Hippocampal formation (tissue), 2 donors: Measurements from ENCODE around the gene EXOC1L.

Experiments used
- DNase-seq, 2 donors: peaks; one replicate each; lab custom pipeline; 2025; lab: John Stamatoyannopoulos, UW

Gene EXOC1L

GRCh38 chr4:55819634-55820033, at the start of gene EXOC1L:
Gene EXOC1L, plus strand, starts transcription at chr4:55819790. Its CDS starts 237 bp downstream, at chr4:55820027.
- DNase-seq = no peak

DNA sequence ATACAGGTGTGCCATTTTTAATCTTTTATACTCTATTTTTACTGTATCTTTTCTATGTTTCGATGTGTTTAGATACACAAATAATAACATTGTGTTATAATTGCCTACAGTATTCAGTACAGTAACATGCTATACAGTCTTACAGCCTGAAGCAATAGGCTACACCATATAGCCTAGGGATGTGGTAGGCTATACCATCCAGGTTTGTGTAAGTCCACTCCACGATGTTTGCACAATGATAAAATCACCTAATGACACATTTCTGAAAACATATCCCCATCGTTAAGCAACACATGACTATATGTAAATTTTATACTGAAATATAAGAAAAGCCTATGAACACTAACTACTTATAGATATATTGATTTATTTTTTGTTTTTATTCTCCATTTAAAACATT, 48.9 kb upstream of the EXOC1L start:
- DNase-seq = no peak

- no peak for DNase-seq
Measured at GRCh38 chr4:55781341-55781740, 38.2 kb upstream of the EXOC1L start.

DNA sequence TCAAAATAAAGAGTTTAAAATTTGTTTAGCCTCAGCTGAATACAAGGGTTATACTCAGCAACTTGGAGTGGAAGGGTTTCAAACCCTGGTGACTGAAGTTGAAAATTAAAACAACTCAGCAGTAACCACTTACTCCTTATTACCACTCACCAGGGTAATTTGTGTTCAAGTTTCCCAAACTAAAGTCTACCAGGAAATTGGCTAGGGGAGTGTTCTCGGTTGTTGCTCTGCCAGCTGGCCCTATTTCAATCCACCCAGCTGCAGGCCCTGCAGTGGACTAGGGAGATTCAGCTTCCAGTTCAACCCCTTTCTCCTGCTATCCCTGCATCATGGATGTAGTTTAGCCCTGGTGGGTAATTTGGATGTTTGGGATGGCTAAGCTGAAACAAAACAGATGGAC, 37.8 kb upstream of the EXOC1L start:
- no peak for DNase-seq

GRCh38 chr4:55783584-55783983, 36.0 kb upstream of the EXOC1L start:
- no peak for DNase-seq

GRCh38 chr4:55784747-55785146, 34.8 kb upstream of the EXOC1L start:
- DNase-seq = no peak

DNA sequence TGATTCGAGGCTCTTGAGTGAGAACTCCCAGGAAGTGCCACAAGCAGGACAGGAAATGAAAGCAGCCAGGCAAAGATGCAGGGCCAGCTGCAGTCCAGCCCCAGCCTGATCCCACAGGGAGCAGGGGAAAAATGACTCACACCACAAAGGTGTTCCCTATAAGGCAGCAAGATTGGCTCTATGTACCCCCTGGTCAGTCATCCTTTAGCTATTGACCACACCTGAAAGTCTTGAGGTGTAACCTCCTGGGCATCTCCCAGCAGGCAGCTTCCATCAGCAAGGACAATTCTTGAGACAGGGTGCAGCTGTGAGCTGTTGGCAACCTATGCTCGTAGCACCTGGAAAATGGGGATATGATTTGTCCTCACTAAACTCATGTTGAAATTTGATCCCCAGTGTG, 27.9 kb upstream of the EXOC1L start:
- no peak for DNase-seq

GRCh38 chr4:55793479-55793878, 26.1 kb upstream of the EXOC1L start:
- no peak for DNase-seq

DNA sequence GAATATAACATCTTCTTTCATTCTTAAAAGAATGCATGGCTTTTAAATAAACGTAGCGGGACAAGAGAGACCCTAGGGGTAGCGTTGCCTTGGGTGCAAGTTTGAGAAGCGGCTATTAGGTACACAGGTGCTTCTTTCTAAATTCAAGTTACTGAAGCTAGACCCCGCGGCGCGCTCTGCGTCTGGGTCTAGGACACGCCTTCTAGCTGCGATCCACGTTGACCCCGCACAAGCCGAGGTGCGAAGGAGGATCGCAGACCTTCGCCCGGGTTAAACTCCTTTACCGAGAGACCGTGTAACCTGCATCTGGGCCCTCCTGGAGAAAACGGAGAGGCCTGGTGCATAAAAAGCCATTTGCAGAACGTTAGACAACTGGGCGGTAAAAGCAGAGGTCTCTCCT, 25.5 kb upstream of the EXOC1L start:
- no peak for DNase-seq

GRCh38 chr4:55795341-55795740, 24.2 kb upstream of the EXOC1L start:
- no peak for DNase-seq

DNA sequence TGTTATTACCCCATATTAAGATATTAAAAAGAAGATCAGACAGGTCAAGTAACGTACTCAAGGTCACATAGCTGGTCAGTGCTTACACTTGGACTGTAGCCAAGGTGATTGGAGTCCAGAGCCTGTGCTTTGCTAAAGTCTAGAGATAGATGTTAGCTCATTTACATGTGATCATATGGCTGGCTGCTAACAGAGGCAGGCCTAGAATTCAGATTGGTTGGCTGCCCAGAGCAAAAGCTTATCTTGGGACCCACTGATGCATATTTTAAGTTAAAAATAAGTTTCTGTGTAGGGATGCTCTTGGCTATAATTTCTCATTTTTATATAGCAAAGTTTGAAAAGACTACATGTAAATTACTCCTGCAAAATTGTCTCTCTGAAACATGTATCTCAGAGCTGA, 18.1 kb upstream of the EXOC1L start:
- DNase-seq = no peak

DNA sequence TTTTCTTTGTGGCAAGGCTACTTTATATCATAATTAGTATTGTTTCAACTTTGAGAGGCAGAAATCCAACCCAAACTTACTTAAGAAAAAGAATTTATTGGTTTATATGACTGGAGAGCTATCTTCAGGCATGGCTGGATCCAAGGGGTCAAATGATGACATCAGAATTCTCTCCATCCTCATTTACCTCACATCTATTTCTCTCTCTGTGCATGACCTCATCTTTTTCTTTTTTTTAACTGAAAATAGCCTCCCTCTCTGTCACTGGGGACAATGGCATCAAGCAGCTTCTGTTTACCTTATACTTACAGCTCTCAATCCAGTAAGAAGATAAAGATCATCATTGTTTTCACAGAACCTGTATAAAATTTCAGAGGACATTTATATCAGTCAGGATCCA, 12.0 kb upstream of the EXOC1L start:
- DNase-seq = no peak

GRCh38 chr4:55808186-55808585, 11.4 kb upstream of the EXOC1L start:
- DNase-seq = no peak

- no peak for DNase-seq
Measured at GRCh38 chr4:55808632-55809031, 11.0 kb upstream of the EXOC1L start.

GRCh38 chr4:55817691-55818090, 1.9 kb upstream of the EXOC1L start:
- no peak for DNase-seq

DNA sequence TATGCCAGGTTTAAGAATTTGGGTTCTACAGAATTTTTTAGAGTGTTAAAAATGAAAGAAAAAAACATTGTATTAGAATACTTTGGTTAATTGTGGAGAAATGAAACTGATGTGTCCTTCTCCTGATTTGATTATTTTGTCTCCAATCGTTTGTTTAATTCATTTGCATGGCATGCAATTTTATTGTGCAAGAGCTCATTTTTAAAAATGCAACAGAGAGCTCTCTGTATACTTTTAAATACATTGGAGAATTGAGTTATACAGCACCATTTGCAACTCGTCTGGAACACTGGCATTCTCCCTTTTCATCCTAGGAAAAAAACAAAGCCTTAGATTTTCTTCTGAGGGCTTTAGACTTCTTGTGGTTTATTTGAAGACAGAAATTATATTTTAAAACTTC, 689 bp downstream of the EXOC1L start:
- no peak for DNase-seq

DNA sequence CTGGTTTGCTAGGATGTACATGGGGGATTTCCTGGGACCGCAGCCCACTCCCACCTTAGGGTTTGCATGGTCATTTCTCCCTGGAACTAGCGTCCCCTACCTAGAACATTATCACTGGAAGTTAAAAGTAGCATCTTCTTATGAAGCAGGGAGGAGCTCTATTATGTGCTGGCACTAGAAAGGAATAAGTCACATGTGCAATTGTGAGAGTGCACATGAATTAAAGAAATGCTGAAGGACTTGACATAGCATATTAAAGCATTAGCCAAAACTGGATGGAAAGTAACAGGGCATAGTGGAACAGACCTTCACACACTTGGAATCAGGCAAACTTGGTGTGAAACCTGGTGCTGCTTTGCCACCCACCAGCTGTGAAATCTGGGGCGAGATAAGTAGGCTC, 2.7 kb downstream of the EXOC1L start:
- no peak for DNase-seq

- no peak for DNase-seq
Measured at GRCh38 chr4:55824865-55825264, 5.3 kb downstream of the EXOC1L start.

- no peak for DNase-seq
Measured at GRCh38 chr4:55826986-55827385, 7.4 kb downstream of the EXOC1L start.

DNA sequence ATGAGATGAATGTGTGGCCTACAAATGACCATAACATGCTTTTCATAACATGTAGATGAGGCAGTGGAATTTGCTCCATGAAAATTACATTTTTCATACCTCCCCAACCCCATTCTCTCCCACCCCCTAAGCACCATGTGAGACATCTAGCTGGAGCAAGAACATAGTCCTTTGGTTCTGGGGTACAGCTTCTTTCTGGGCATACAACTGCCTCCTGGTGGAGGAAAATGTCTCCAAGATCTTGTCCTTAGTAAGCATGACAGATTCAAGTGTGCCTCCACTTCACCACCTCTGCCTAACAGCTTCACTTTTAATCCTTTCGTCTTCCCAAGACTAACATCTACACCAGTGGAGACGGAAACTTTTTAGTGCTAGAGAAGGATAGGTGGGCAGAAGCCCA, 8.0 kb downstream of the EXOC1L start:
- no peak for DNase-seq

DNA sequence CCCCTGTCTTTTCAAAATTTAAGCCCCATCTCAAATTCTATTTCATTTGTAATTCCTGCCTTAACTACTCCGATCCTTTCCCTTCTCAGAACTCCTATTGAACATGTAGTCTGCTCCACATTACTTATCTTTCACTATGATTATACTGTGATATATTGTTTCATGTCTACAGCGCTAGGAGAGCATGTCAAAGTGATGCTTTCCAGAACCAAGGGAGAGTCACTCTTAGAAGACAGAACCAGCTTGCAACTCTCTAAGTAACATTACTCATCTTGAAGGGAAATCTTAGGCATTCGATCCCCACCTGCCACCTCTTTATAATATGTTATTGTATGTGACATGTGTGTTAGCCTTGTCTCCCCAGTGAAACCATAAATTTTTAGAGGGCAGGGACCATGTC, 10.5 kb downstream of the EXOC1L start:
- DNase-seq = no peak

DNA sequence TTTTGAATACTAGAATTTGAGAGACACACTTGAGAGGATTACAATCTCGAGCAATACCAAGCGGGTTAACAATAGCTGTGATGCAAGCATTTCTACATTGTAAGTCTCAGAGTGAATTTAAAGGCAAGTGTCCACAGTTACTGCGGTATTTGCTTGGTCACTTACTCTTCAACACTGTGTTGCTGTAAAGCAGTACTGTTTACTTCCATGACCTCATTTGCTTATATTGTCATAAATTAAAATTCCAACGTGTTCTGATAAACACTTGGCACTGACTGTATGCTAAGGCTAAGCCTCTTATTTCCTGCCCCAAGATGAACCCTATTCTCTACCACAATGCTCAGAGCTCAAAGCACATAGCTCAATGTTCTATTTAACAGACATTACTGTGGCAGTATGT, 11.1 kb downstream of the EXOC1L start:
- no peak for DNase-seq

DNA sequence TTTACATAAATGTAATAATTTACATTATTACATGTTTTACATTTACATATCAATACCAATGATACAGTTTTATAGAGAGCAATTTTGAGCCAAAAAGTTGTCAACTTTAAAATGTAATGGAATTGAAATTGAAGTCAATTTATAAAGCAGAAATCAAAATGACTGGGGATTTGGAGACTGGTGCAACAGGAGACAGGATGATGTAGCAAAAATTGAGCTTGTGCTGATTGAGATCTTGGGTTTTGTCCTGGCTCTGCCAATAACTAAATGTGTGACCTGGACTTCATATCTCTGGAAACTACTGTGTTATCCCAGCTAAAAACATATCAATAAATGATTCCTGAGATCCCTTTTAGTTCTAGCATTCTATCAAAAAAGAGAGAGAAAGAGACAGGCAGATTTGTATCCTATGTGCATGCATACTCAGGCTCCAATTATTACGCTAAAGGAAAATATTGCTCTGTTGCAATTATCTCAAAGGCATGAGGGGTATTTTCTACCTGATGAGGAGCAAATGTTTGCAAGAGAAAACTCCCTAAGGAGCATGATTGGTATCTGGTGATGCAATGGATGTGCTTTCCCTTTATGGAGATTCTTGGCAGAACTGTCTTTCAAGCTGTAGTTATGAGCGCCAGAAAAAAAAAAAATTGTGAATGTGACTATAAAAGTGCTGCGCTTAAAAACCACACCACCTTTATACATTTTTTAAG, 14.7 kb downstream of the EXOC1L start:
- DNase-seq = no peak

- no peak for DNase-seq
Measured at GRCh38 chr4:55837903-55838302, 18.3 kb downstream of the EXOC1L start.
